ENCODE data around the gene CCDC171.

The CCDC171 gene

DNA sequence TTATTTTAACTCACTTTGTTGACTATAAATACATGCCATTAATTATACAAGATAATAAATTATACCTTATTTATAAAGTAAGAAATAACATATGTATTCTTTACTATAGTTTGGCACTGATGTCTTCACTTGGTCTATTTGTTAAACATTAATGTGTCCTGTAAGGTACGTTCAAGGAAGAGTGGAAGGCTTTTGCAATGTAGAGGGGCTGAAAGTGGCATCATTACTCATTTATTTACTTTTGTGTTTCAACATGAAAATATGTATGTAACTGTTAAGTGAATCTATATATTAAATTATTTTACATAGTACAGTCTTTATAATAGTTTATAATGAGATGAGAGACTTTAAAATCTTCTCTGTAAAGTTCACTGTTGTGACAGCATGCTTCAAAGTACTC lies 348.7 kb downstream of the CCDC171 start:
- TF ChIP-seq, protein P1, sequence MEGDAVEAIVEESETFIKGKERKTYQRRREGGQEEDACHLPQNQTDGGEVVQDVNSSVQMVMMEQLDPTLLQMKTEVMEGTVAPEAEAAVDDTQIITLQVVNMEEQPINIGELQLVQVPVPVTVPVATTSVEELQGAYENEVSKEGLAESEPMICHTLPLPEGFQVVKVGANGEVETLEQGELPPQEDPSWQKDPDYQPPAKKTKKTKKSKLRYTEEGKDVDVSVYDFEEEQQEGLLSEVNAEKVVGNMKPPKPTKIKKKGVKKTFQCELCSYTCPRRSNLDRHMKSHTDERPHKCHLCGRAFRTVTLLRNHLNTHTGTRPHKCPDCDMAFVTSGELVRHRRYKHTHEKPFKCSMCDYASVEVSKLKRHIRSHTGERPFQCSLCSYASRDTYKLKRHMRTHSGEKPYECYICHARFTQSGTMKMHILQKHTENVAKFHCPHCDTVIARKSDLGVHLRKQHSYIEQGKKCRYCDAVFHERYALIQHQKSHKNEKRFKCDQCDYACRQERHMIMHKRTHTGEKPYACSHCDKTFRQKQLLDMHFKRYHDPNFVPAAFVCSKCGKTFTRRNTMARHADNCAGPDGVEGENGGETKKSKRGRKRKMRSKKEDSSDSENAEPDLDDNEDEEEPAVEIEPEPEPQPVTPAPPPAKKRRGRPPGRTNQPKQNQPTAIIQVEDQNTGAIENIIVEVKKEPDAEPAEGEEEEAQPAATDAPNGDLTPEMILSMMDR (IDR thresholded peaks at IDR 0.05; ENCODE audit: low read depth, low read length) = no peak
- no peak for DNase-seq (ENCODE audit: extremely low read depth, low read depth)

DNA sequence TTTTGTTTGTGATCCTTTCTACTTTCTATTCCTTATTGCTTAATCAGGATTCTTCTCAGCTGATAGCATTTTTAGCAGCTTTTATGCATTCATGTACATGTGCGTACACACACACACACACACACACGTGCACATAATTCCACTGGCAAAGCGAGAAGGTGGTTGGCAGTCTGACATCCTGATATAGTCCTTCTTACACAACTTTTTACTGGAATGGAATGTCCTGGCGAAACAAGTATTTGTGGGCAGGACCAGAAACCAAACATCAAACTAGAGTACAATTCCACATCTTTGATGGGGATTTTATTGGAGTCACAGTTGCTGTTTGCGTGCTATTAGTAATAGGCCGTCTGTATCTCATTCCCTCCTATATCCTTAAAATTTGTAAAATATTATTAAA lies 356.5 kb downstream of the CCDC171 start:
- DNase-seq (ENCODE audit: extremely low read depth, low read depth) = peak; percentile 45
- TF ChIP-seq, protein P1 (IDR thresholded peaks at IDR 0.05; ENCODE audit: low read depth, low read length) = no peak

DNA sequence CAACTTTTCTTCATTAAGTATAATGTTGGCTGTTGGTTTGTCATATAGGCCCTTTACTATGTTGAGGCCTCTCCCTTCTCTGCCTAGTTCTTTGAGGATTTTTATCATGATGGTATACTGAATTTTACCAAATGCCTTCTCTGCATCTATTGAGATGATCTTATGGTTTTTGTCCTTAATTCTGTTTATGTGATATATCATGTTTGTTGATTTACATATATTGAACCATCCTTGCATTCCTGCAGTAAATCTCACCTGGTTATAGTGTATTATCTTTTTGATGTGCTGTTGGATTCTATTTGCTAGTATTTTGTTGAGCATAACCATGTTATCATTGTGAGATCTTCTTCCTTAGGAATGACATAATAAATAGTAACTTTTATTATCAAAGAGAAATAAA lies 362.9 kb downstream of the CCDC171 start:
- DNase-seq (ENCODE audit: extremely low read depth, low read depth) = no peak
- TF ChIP-seq, protein P1 (IDR thresholded peaks at IDR 0.05; ENCODE audit: low read depth, low read length) = no peak

DNA sequence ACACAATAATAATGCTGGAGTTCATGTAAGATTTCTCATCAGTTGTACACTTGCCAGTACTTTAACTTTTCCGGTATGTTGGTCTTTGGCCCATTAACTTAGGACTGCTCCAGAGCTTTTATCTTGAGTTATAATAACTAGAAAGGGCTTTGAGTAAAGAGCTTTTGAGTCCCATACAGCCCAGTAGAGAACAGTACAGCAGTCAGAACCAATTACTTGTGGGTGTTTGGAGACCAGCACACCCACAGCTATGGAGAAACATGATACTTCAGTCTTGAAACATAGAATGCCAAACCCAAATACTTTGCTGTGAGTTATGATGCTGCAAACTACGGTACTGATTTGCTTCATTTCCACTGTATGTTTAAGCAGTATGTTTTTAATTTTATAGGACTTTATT lies 374.3 kb downstream of the CCDC171 start:
- TF ChIP-seq, protein P1 (IDR thresholded peaks at IDR 0.05; ENCODE audit: low read depth, low read length) = no peak
- peak; percentile 82 for DNase-seq (ENCODE audit: extremely low read depth, low read depth)

DNA sequence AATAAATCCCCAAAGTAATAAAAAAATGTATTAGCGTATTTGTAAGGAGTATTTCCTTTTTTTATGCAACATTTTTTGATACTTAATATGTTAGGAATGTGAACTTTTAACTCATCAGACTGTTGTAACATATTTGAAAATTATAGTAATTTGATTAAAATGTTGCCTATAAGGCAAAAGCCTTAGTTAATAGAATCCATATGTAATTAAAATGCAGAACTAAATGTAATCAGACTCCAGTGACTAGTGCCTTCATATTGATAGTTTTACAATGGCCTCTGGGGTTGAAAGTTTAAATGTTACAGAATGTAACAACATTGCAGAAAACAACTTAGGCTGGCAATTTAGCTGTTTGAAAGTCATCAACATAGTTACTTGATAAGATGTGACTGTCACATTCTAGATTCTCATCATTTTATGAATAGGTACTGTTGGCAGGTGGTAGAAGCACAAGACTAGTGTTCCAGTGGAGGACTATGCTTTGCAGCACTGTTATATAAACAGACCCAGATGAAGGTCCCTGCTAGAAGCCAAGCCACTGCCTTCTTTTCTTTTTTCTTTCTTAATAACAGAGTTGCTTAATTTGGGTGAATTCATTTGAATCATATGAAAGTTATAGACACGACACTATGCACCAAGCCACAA lies 382.9 kb downstream of the CCDC171 start:
- TF ChIP-seq, protein P1 (IDR thresholded peaks at IDR 0.05; ENCODE audit: low read depth, low read length) = no peak
- DNase-seq (ENCODE audit: extremely low read depth, low read depth) = peak; percentile 22

DNA sequence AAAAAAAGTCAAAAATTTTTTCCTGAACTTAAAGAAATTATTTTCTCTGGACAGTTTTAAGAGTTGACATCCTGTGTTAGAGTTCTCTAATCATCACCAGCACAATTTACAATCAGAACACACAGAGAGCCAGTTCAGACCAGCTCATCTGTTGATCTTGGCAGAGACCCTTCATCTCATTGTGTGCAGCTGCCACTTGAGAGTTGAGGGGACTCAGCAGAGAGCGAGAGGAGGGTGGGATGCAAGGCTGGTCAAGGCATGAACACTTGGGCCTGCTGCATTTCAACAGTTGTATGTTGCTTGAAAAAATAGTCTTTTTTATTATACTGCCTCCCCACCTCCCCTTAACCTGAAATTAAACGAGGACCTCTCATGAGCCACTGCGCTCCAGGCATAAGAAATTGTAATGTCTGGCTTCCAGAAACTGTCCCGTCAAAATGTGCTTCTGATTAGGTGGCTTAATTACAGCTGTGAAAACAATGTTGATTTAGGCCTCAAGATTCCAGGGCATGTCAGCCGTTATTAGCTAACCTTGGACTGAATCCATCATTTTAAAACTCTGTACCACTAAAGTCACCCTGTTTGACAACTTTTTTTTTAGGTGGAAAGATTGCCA lies 383.6 kb downstream of the CCDC171 start:
- DNase-seq (ENCODE audit: extremely low read depth, low read depth) = peak; percentile 14
- TF ChIP-seq, protein P1 (IDR thresholded peaks at IDR 0.05; ENCODE audit: low read depth, low read length) = no peak

DNA sequence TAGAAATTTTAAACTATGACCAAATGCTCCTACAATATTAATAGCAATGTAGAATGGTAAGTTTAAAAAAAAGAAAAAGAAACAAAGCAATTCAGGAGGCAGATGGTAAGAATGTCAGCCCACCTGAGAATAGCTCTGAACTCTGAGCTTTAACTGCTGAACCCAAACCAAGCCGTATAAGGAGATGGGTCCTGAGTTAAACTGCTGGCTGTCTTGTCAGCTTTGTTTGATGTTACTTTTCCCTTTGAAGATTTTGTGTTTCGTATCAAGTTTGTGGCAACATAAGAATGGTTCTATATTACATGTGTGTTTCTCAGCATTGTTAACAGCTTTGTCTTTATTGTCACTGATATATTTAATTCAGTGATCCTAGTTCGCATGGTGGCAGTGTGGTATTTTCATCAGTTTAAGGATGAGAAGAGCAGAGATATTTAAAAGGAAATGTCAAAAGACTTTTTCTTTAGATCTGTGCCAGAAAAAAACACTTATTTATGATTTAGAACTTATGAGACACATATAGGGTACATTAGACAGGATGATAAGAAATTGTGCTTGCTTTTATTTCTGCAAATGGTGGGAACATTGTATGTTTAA lies 390.1 kb downstream of the CCDC171 start:
- TF ChIP-seq, protein P1 (IDR thresholded peaks at IDR 0.05; ENCODE audit: low read depth, low read length) = no peak
- DNase-seq (ENCODE audit: extremely low read depth, low read depth) = no peak
